Kidney (tissue), 14 donors: ENCODE measurements around the gene STEAP4. TPM values are rescaled to one million over a fixed set of nuclear protein-coding genes. Genes with fewer than 3 reads are reported as not detected.
A peak's percentile ranks its signal among the peaks of the same experiment; 100 is the strongest.

Experiments
- DNase-seq, 5 donors: peaks; one replicate each; pipeline ENCODE4 v3.0.0-alpha.2; 2013 to 2020
- FAIRE-seq: peaks from 2 replicates; lab custom pipeline; 2012; peaks lifted over from hg19 to GRCh38; lab: Jason Lieb, UNC
- H3K27ac ChIP-seq, 2 donors: one replicate each; pipeline ENCODE4 v1.7.0; 2013; ENCODE audit warnings: low read depth in 2 of 2, low read length in 2 of 2, inconsistent platforms in 1 of 2
- H3K27me3 ChIP-seq: one replicate; pipeline ENCODE4 v1.7.1; 2013; ENCODE audit warnings: low read length, inconsistent platforms; ENCODE audit not compliant: control insufficient read depth, insufficient read depth
- H3K36me3 ChIP-seq, 3 donors: one replicate each; pipeline versions ENCODE4 v1.7.0 to v1.7.1; 2013; ENCODE audit warnings: low read length in 3 of 3, control low read depth in 1 of 3, inconsistent platforms in 1 of 3; ENCODE audit not compliant: insufficient read depth in 3 of 3, control insufficient read depth in 2 of 3
- H3K4me1 ChIP-seq, 3 donors: one replicate each; pipeline versions ENCODE4 v1.7.0 to v1.7.1; 2013; ENCODE audit warnings: low read length in 3 of 3, inconsistent platforms in 1 of 3, low read depth in 1 of 3; ENCODE audit not compliant: control insufficient read depth in 2 of 3, insufficient read depth in 2 of 3
- H3K4me3 ChIP-seq, 3 donors: one replicate each; pipeline versions ENCODE4 v1.7.0 to v1.8.1; 2013; ENCODE audit warnings: low read length in 3 of 3, control low read depth in 1 of 3, inconsistent platforms in 1 of 3
- H3K9ac ChIP-seq, 3 donors: one replicate each; pipeline versions ENCODE4 v1.7.0 to v1.7.1; 2013; ENCODE audit warnings: low read length in 3 of 3, control low read depth in 1 of 3, inconsistent platforms in 1 of 3
- H3K9me3 ChIP-seq, 3 donors: one replicate each; pipeline versions ENCODE4 v1.7.0 to v1.7.1; 2013; ENCODE audit warnings: low read length in 3 of 3, control low read depth in 1 of 3, inconsistent platforms in 1 of 3; ENCODE audit not compliant: control insufficient read depth in 2 of 3, insufficient read depth in 1 of 3
- CTCF ChIP-seq: IDR thresholded peaks from 3 replicates; pipeline ENCODE4 v1.5.1; 2012; ENCODE audit warnings: mild to moderate bottlenecking, moderate library complexity, borderline replicate concordance; ENCODE audit not compliant: insufficient read depth; ENCODE audit errors: extremely low read depth
- intact Hi-C: fragments of 100-400 bp; cut with DNase I; formaldehyde crosslinking; loops from one replicate; pipeline ENCODE4 v1.11.1; 2022
- polyA plus RNA-seq: library from polyadenylated mRNA; stranded (reverse); fragments of 350-450 nt; fragmentation: Illumina TruSeq; extraction: RNeasy Lipid Tissue Mini Kit (QIAGEN cat#74804); gene quantifications from one replicate; pipeline ENCODE4 v1.2.3, GENCODE V29; 2014; ENCODE audit warnings: low read depth, low replicate concordance; ENCODE audit not compliant: insufficient read depth
- total RNA-seq: library from RNA; stranded (reverse); fragmentation: NEBNext Ultra II Directional; extraction: Animal tissue kit (Norgen Biotek cat#: 25700); gene quantifications from one replicate; pipeline ENCODE4 v1.2.1, GENCODE V29; 2021
- donor health status: control.
- donor health status: control.
- donor health status: control.
- donor health status: control.
- donor health status: control.
- donor health status: DM: yes; HTN: yes; CAD: no.
- donor health status: Normal renal cell carcinoma (clear cell type).

Gene STEAP4
- total and polyA plus RNA-seq, 2 donors from 2014 or later, result 3.4 to 80.2 TPM

GRCh38 chr7:88307412-88307811, 718 bp upstream of the STEAP4 start:
- Histone ChIP-seq H3K9me3 (no peaks in the 10 kb centered on the region), H3K9ac (no peak overlapping the region), H3K27me3 (no peaks in the 10 kb centered on the region), H3K36me3 (no peaks in the 10 kb centered on the region), H3K27ac (no peak overlapping the region), H3K4me3 (no peak overlapping the region), H3K4me1 (no peaks in the 10 kb centered on the region)
- intact Hi-C loops, result no loop called here
- DNase-seq, result no peak
- FAIRE-seq, result no peak
- no peak for TF ChIP-seq CTCF

GRCh38 chr7:88305044-88305443, 1.6 kb downstream of the STEAP4 start:
- H3K27me3 ChIP-seq, result no peaks in the 10 kb centered on the region
- DNase-seq (no peak), FAIRE-seq (no peak)
- H3K4me3 ChIP-seq, result peak overlapping the region in 1 of 3 donors; percentile 22
- intact Hi-C loops, result no loop called here
- TF ChIP-seq CTCF, result no peak
- H3K36me3 ChIP-seq, result no peaks in the 10 kb centered on the region
- no peak overlapping the region for H3K9ac ChIP-seq
- H3K4me1 ChIP-seq, result no peaks in the 10 kb centered on the region
- H3K9me3 ChIP-seq, result no peaks in the 10 kb centered on the region
- H3K27ac ChIP-seq, result no peak overlapping the region

- FAIRE-seq (no peak), DNase-seq (no peak)
- no peaks in the 10 kb centered on the region for H3K4me1 ChIP-seq
- H3K27ac ChIP-seq, result no peak overlapping the region
- no peak overlapping the region for H3K9ac ChIP-seq
- H3K4me3 ChIP-seq, result no peak overlapping the region
- TF ChIP-seq CTCF, result no peak
- no peaks in the 10 kb centered on the region for H3K9me3 ChIP-seq
- intact Hi-C loops, result no loop called here
- H3K27me3 ChIP-seq, result no peaks in the 10 kb centered on the region
- no peaks in the 10 kb centered on the region for H3K36me3 ChIP-seq
These were observed 4.2 kb downstream of the STEAP4 start for GRCh38 chr7:88302486-88302885.

- no peak for TF ChIP-seq CTCF
- intact Hi-C loops, result no loop called here
These were observed 4.8 kb downstream of the STEAP4 start for GRCh38 chr7:88301924-88302323.

More at GRCh38 chr7:88301924-88302323, 4.8 kb downstream of the STEAP4 start:
- DNase-seq (no peak), FAIRE-seq (no peak)
- Histone ChIP-seq H3K36me3 (no peaks in the 10 kb centered on the region), H3K4me1 (no peaks in the 10 kb centered on the region), H3K27me3 (no peaks in the 10 kb centered on the region), H3K4me3 (no peak overlapping the region), H3K9ac (no peak overlapping the region), H3K27ac (no peak overlapping the region), H3K9me3 (no peaks in the 10 kb centered on the region)
